Measurements from ENCODE around the gene CD300C.
"Not testable (repeated sequence)": the region's sequence is repeated elsewhere in the genome, so short reads cannot be mapped to it uniquely, and the experiment has no call there.

Gene CD300C

GRCh38 chr17:74513987-74514631 is 31.8 kb downstream of the CD300C start:
- no peak for DNase-seq (ENCODE audit: low read depth)

- no peak for DNase-seq (ENCODE audit: low read depth)
Observed at GRCh38 chr17:74512624-74513091, 33.3 kb downstream of the CD300C start.

GRCh38 chr17:74512036-74512435 is 33.9 kb downstream of the CD300C start:
- DNase-seq (ENCODE audit: low read depth): no peak

GRCh38 chr17:74508156-74508555 is 37.8 kb downstream of the CD300C start:
- DNase-seq (ENCODE audit: low read depth): no peak

GRCh38 chr17:74503949-74504348 is 42.0 kb downstream of the CD300C start:
- DNase-seq (ENCODE audit: low read depth): not testable (repeated sequence)

- DNase-seq (ENCODE audit: low read depth): no peak
Observed at GRCh38 chr17:74502861-74503260, 43.1 kb downstream of the CD300C start.

- DNase-seq (ENCODE audit: low read depth): no peak
Observed at GRCh38 chr17:74499992-74500391, 45.9 kb downstream of the CD300C start.

GRCh38 chr17:74497471-74497870 is 48.4 kb downstream of the CD300C start:
- DNase-seq (ENCODE audit: low read depth): no peak

GRCh38 chr17:74493331-74493833 is 52.5 kb downstream of the CD300C start:
- no peak for DNase-seq (ENCODE audit: low read depth)

GRCh38 chr17:74491626-74492025 is 54.3 kb downstream of the CD300C start:
- DNase-seq (ENCODE audit: low read depth): no peak
